Type B pancreatic cell (in vitro differentiated cells): ENCODE results near the gene DNAJC28. TPM values are rescaled to one million over a fixed set of nuclear protein-coding genes. Genes with fewer than 3 reads are reported as not detected.
"Not testable (repeated sequence)": the region's sequence is repeated elsewhere in the genome, so short reads cannot be mapped to it uniquely, and the experiment has no call there.

Experiments used
- DNase-seq: peaks from one replicate; pipeline ENCODE4 v3.0.0; 2021; ENCODE audit warnings: mixed read lengths; ENCODE audit not compliant: unreplicated experiment; ENCODE audit errors: extremely low spot score
- H3K27ac Mint-ChIP-seq: 2 replicates; pipeline ENCODE4 v1.8.0; 2021; ENCODE audit warnings: mild to moderate bottlenecking, mixed read lengths
- H3K27me3 Mint-ChIP-seq: 2 replicates; pipeline ENCODE4 v1.8.0; 2021; ENCODE audit warnings: mixed read lengths
- H3K36me3 Mint-ChIP-seq: 2 replicates; pipeline ENCODE4 v1.8.0; 2021; ENCODE audit warnings: mixed read lengths
- H3K4me1 Mint-ChIP-seq: one replicate; pipeline ENCODE4 v1.8.0; 2021; ENCODE audit warnings: mixed read lengths; ENCODE audit not compliant: unreplicated experiment
- H3K4me3 Mint-ChIP-seq: 2 replicates; pipeline ENCODE4 v1.8.0; 2021; ENCODE audit warnings: mild to moderate bottlenecking, mixed read lengths
- H3K9me3 Mint-ChIP-seq: 2 replicates; pipeline ENCODE4 v1.8.0; 2021; ENCODE audit warnings: mixed read lengths
- total RNA-seq: library from RNA; stranded (reverse); gene quantifications from 2 replicates; pipeline ENCODE4 v1.2.1, GENCODE V29; 2021; ENCODE audit warnings: low replicate concordance
- TF ChIP-seq, protein P1 (sequence below): fragments of 200-600 bp; sonication (generic); conservative IDR thresholded peaks from 2 replicates; pipeline ENCODE4 v1.5.0; 2021; ENCODE audit warnings: antibody characterized with exemption, mild to moderate bottlenecking

DNAJC28 gene
- total RNA-seq, 1 donor from 2014 or later, result 3.0 TPM

DNA sequence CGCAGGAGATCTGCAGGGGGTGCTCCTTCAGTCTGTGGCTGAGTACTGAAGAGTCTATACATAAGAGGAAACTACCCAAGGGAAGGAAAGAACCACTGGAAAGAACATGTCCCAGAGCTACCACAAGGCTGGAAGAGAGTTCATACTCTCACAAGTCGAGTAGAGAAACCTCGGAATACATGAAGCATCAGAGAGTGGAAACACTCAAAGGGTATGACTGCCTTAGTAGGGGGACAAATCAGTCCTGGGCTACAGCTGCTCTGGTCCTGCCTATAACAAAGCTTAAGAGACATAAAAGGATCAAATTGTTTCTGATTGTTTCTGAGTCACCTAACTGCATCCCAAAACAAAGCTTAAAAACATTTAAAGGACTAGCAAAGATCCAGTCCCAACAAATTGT is 39.2 kb downstream of the DNAJC28 start:
- no peak for DNase-seq
- Mint-ChIP-seq H3K4me1 (peaks cover 10% of the 10 kb centered on the region), H3K27ac (no peak overlapping the region)

DNA sequence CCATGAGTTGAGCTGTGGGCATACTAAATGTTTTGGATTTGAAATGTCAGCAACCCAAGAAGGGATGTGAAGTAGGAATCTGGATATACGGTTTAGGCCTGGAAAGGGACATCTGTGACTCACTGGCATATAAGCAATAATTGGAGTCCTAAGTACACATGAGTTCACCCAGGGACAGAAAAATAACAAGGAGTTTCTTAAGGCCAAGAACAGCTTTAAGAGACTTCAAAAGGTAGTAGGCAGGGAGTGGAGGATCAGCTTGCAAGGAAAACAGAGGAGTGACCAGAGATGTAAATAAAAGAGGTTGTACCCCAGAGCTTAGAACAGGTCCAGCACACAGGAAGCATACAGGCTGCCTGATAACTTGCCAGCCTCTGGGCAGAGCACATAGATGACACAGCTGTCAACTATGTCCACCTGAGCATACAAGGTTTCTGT is 39.9 kb downstream of the DNAJC28 start:
- no peaks in the 10 kb centered on the region for H3K9me3 Mint-ChIP-seq
- H3K27ac Mint-ChIP-seq, result peak overlapping the region; percentile 69
- TF ChIP-seq, protein P1, sequence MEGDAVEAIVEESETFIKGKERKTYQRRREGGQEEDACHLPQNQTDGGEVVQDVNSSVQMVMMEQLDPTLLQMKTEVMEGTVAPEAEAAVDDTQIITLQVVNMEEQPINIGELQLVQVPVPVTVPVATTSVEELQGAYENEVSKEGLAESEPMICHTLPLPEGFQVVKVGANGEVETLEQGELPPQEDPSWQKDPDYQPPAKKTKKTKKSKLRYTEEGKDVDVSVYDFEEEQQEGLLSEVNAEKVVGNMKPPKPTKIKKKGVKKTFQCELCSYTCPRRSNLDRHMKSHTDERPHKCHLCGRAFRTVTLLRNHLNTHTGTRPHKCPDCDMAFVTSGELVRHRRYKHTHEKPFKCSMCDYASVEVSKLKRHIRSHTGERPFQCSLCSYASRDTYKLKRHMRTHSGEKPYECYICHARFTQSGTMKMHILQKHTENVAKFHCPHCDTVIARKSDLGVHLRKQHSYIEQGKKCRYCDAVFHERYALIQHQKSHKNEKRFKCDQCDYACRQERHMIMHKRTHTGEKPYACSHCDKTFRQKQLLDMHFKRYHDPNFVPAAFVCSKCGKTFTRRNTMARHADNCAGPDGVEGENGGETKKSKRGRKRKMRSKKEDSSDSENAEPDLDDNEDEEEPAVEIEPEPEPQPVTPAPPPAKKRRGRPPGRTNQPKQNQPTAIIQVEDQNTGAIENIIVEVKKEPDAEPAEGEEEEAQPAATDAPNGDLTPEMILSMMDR, result no peak
- H3K27me3 Mint-ChIP-seq, result no peaks in the 10 kb centered on the region
- peak overlapping the region; percentile 15 for H3K4me3 Mint-ChIP-seq
- DNase-seq, result no peak
- H3K4me1 Mint-ChIP-seq, result peaks cover 10% of the 10 kb centered on the region
- peaks cover 13% of the 10 kb centered on the region for H3K36me3 Mint-ChIP-seq

More for the DNA sequence above, 39.2 kb downstream of the DNAJC28 start:
- Mint-ChIP-seq H3K4me3 (no peak overlapping the region), H3K9me3 (no peaks in the 10 kb centered on the region), H3K27me3 (no peaks in the 10 kb centered on the region), H3K36me3 (peaks cover 13% of the 10 kb centered on the region)
- TF ChIP-seq, protein P1, result no peak

DNA sequence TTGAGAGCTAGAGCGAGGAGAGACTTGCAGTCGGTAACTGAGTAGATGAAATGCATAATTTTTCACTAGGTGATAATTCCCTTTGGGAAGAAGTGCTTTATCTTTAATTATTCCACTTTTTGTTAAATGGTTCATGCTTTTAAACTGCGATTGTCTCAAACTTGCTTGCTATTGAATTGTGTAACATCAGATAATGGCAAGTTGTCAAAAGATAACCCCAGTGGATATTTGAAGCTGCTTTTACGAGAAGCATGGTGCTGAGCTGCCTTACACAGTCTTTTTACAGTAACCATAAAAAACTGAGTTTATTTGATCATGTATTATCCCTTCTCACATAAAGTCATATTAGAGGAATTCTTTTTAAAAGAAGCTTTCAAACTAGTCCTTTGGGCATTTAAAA is 41.9 kb downstream of the DNAJC28 start:
- Mint-ChIP-seq H3K27me3 (no peaks in the 10 kb centered on the region), H3K4me3 (no peak overlapping the region), H3K9me3 (no peaks in the 10 kb centered on the region), H3K36me3 (peaks cover 16% of the 10 kb centered on the region), H3K4me1 (peaks cover 14% of the 10 kb centered on the region), H3K27ac (no peak overlapping the region)
- DNase-seq, result no peak
- TF ChIP-seq, protein P1, result no peak

DNA sequence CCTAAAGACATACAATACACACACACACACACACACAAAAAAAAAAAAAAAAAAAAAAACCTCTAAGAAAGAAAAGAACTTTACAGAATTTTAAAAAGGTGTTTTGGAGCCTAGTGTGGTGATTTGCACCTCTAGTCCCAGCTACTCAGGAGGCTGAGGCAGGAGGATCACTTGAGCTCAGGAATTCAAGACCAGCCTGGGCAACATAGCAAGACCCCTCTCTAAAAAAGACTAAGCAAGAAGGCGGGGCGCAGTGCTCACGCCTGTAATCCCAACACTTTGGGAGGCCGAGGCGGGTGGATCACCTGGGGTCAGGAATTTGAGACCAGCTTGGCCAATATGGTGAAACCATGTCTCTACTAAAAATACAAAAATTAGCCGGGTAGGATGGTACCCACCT is 44.9 kb downstream of the DNAJC28 start:
- H3K27ac Mint-ChIP-seq, H3K36me3 Mint-ChIP-seq, H3K4me1 Mint-ChIP-seq, H3K9me3 Mint-ChIP-seq, H3K27me3 Mint-ChIP-seq, DNase-seq, H3K4me3 Mint-ChIP-seq: not testable (repeated sequence)

DNA sequence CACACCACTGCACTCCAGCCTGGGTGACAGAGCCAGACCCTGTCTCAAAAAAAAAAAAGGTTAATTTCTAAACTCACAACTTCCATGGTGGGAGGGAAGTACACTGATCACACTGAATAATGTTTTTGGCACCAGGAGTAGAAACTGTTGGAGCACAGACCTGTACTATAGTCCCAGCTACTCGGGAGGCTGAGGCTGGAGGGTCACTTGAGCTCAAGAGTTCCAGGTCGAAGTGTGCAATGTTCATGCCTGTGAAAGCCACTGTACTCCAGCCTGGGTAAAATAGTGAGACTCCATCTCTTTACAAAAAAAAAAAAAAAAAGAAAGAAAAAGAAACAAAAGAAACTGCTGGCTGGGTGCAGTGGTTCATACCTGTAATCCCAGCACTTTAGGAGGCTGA is 47.0 kb downstream of the DNAJC28 start:
- Mint-ChIP-seq H3K27me3 (no peaks in the 10 kb centered on the region), H3K4me3 (no peak overlapping the region), H3K36me3 (peaks cover 8% of the 10 kb centered on the region), H3K4me1 (peaks cover 4% of the 10 kb centered on the region), H3K9me3 (no peaks in the 10 kb centered on the region), H3K27ac (no peak overlapping the region)
- TF ChIP-seq, protein P1, result no peak
- no peak for DNase-seq

DNA sequence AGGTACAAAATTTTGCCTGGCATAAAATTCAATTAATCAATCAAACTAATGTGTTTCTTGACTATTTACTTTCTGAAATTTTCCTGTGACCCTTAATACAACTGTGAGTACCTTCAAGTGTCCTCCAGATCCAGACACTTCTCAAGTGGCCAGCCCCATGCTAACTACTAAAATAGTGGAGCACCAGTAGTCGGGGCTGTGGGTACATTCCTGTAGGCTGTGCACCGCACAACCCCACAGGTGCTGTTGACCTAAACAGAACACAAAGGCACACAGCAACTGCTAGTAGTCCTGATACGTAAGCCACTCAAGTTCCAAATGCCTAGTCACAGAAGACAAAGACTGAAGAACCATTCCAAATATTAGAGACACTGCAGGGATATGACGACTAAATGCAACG is 48.3 kb downstream of the DNAJC28 start:
- TF ChIP-seq, protein P1, result no peak
- Mint-ChIP-seq H3K36me3 (peaks cover 3% of the 10 kb centered on the region), H3K27ac (no peak overlapping the region), H3K4me1 (peaks cover 4% of the 10 kb centered on the region), H3K4me3 (no peak overlapping the region), H3K9me3 (no peaks in the 10 kb centered on the region), H3K27me3 (no peaks in the 10 kb centered on the region)
- DNase-seq, result no peak
